Right lobe of liver (tissue), 6 donors: ENCODE results near the gene TRIM28. TPM values are rescaled to one million over a fixed set of nuclear protein-coding genes. Genes with fewer than 3 reads are reported as not detected.

ENCODE experiments used
- ATAC-seq, 4 donors: fragments of 200-7000 bp; cut with Tn5 transposase; one replicate each; pipeline ENCODE4 v1.9.1; 2020; ENCODE audit warnings: mild to moderate bottlenecking in 4 of 4, moderate library complexity in 4 of 4
- DNase-seq, 3 donors: peaks; one replicate each; pipeline ENCODE4 v3.0.0-alpha.2; 2020
- H3K27ac ChIP-seq, 3 donors: fragments of 200-600 bp; one replicate each; pipeline ENCODE4 v1.8.0; 2022
- H3K27me3 ChIP-seq, 2 donors: fragments of 200-600 bp; one replicate each; pipeline ENCODE4 v1.8.0; 2022
- H3K36me3 ChIP-seq, 4 donors: fragments of 200-600 bp; sonication (generic) in 1 of 4; one replicate each; pipeline versions ENCODE4 v1.5.1 to v1.8.0; 2017 to 2022; ENCODE audit warnings: control low read depth in 1 of 4
- H3K4me1 ChIP-seq, 4 donors: fragments of 200-600 bp; sonication (generic) in 1 of 4; one replicate each; pipeline versions ENCODE4 v1.5.1 to v1.8.0; 2017 to 2022; ENCODE audit warnings: control low read depth in 1 of 4
- H3K4me3 ChIP-seq, 3 donors: fragments of 200-600 bp; one replicate each; pipeline ENCODE4 v1.8.0; 2022
- H3K9me3 ChIP-seq, 4 donors: fragments of 200-600 bp; sonication (generic) in 1 of 4; one replicate each; pipeline versions ENCODE4 v1.5.1 to v1.8.0; 2017 to 2022; ENCODE audit warnings: control low read depth in 1 of 4
- CTCF ChIP-seq, 4 donors: fragments of 200-600 bp in 3 of 4; fragments of 450-650 bp in 1 of 4; IDR thresholded peaks; one replicate each; pipeline versions ENCODE4 v1.5.1 to v1.8.0; 2016 to 2022; ENCODE audit warnings: antibody characterized with exemption in 4 of 4, mild to moderate bottlenecking in 2 of 4
- POLR2A ChIP-seq: fragments of 450-650 bp; IDR thresholded peaks from one replicate; pipeline ENCODE4 v1.6.1; 2017; ENCODE audit warnings: antibody characterized with exemption, mild to moderate bottlenecking
- WGBS: methylation state at CpG from one replicate; pipeline ENCODE4 v1.1.6; 2018; ENCODE audit warnings: low coverage, low lambda C conversion rate; ENCODE audit not compliant: insufficient coverage; ENCODE audit errors: missing lambda C conversion rate; 5-methylcytosine and 5-hydroxymethylcytosine counted together
- intact Hi-C, 2 donors: fragments of 100-400 bp; cut with DNase I; formaldehyde crosslinking; loops; one replicate each; pipeline versions ENCODE4 v1.11.2 to v1.14.1; 2022
- total RNA-seq, 6 experiments: library from RNA; depleted of rRNA in 2 of 6; stranded (reverse); fragments of >200 nt in 2 of 6; fragmentation: NEBNext Ultra II Directional in 3 of 6; extraction: Animal tissue kit (Norgen Biotek cat#: 25700) in 3 of 6; gene quantifications; one replicate each; pipeline versions ENCODE4 v1.1.0 to v1.2.4, GENCODE V29; 2016 to 2023
- donor health status: DM: no; HTN: yes; CAD: no.
- donor health status: DM: no; HTN: no; CAD: no.
- donor health status: DM: no; HTN: no; CAD: no.
- donor health status: DM: no; HTN: yes; CAD: no.
- donor health status: DM: no; HTN: yes; CAD: no.

Gene TRIM28
- total RNA-seq, 6 experiments from 2014 or later = 75.4 to 106 (median 94.7) TPM

- DNase-seq = peak; percentile 22 to 46 (median 40)
- peaks cover 0 to 17% (median 3%) of the 10 kb centered on the region in 4 donors for H3K4me1 ChIP-seq
- H3K27me3 ChIP-seq = no peaks in the 10 kb centered on the region
- WGBS = 80% methylated on average over 2 of the region's 8 CpGs
- no peak overlapping the region for H3K4me3 ChIP-seq
- ATAC-seq = no peak
- intact Hi-C loops = no loop called here
- no peak overlapping the region for H3K27ac ChIP-seq
- peaks cover 0 to 10% (median 0%) of the 10 kb centered on the region in 4 donors for H3K36me3 ChIP-seq
- TF ChIP-seq POLR2A = no peak
- TF ChIP-seq CTCF (IDR thresholded peaks at IDR 0.05) = no peak
- no peaks in the 10 kb centered on the region for H3K9me3 ChIP-seq
Measured at GRCh38 chr19:58569943-58570670, 26.2 kb downstream of the TRIM28 start.

GRCh38 chr19:58570770-58571574 lies 27.1 kb downstream of the TRIM28 start:
- ATAC-seq = no peak
- Histone ChIP-seq H3K27ac (no peak overlapping the region), H3K27me3 (no peaks in the 10 kb centered on the region), H3K9me3 (no peaks in the 10 kb centered on the region), H3K4me3 (no peak overlapping the region), H3K4me1 (peaks cover 0 to 17% (median 3%) of the 10 kb centered on the region in 4 donors), H3K36me3 (peaks cover 0 to 10% (median 0%) of the 10 kb centered on the region in 4 donors)
- 95% methylated on average over 7 of the region's 25 CpGs for WGBS
- TF ChIP-seq POLR2A (no peak), CTCF (IDR thresholded peaks at IDR 0.05) (no peak)
- intact Hi-C loops = no loop called here
- peak; percentile 28 to 58 (median 48) for DNase-seq

- H3K4me3 ChIP-seq = no peak overlapping the region
- no peak overlapping the region for H3K27ac ChIP-seq
- peaks cover 0 to 10% (median 0%) of the 10 kb centered on the region in 4 donors for H3K36me3 ChIP-seq
- H3K9me3 ChIP-seq = no peaks in the 10 kb centered on the region
- peaks cover 0 to 17% (median 3%) of the 10 kb centered on the region in 4 donors for H3K4me1 ChIP-seq
- DNase-seq (peak in 2 of 3 donors; percentile 20 to 31), ATAC-seq (no peak)
- WGBS = 95% methylated on average over 7 of the region's 8 CpGs
- no peaks in the 10 kb centered on the region for H3K27me3 ChIP-seq
- intact Hi-C loops = no loop called here
- no peak for TF ChIP-seq POLR2A
- TF ChIP-seq CTCF (IDR thresholded peaks at IDR 0.05) = no peak
Measured at GRCh38 chr19:58571575-58571947, 27.7 kb downstream of the TRIM28 start.

- H3K36me3 ChIP-seq = peaks cover 0 to 6% (median 0%) of the 10 kb centered on the region in 4 donors
- peak overlapping the region; percentile 86 to 96 (median 89) for H3K27ac ChIP-seq
- H3K9me3 ChIP-seq = no peaks in the 10 kb centered on the region
- intact Hi-C loops = no loop called here
- TF ChIP-seq POLR2A (no peak), CTCF (IDR thresholded peaks at IDR 0.05) (no peak)
- no peaks in the 10 kb centered on the region for H3K27me3 ChIP-seq
- DNase-seq (no peak), ATAC-seq (no peak)
- H3K4me3 ChIP-seq = peak overlapping the region; percentile 67 to 75 (median 73)
- peaks cover 0 to 17% (median 3%) of the 10 kb centered on the region in 4 donors for H3K4me1 ChIP-seq
- 64% methylated on average over 13 of the region's 24 CpGs for WGBS
Measured at GRCh38 chr19:58572026-58572817, 28.4 kb downstream of the TRIM28 start.
